Glomerular visceral epithelial cell (primary cell): ENCODE results near the gene DNAJC13.

ENCODE experiments used
- DNase-seq: peaks from one replicate; pipeline ENCODE4 v3.0.0-alpha.2; 2016; ENCODE audit errors: extremely low spot score

DNAJC13 gene

DNA sequence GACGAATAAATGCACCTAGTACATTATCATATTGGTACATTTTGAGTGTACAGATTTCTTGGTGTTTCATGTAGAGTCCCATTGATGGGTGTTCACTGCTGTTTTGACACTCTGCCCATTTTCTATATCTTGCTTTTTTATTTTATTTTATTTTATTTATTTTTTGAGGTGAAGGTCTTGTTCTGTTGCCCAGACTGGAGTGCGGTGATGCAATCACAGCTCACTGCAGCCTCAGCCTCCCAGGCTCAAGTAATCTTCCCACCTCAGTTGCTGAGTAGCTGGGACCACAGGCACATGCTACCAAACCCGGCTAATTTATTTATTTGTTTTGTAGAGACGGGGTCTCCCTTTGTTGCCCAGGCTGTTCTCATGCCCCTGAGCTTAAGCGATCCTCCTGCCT is 44.2 kb downstream of the DNAJC13 start:
- no peak for DNase-seq

DNA sequence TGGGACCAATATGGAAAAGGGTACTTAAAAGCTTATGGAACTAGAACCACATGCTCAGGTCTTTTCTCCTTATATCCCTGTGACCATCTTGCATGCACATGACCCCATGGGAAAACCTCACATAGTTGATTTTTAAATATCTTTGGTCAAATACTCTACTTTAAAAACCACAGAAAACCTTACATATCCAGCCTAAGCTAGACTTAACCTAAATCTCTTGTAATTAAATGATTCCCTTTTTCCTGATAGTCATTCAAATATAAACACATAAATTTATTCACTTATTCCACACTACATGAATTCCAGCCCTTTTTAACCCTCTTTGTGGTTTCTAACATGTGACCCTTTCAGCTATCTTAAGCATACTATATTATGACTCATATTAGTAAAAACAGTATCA is 46.8 kb downstream of the DNAJC13 start:
- DNase-seq, result no peak

DNA sequence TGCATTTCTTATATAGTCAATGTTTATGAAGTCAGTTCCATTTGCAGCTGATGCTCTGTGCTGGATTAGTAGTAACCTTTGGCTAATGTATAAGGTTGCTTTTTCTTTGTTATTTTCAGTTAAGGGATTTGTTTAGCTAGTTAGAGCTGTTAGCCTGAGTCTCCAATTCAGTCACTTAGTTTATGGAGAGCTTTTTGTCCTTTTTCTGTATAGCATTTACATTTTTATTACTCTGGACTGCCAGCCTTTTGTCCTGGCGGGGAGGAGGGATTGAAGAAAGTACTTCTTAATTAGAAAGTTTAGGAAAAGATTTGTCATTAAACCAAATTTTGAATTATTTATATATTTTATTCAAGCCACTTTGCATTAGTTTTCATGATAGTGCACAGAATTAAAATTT is 52.0 kb downstream of the DNAJC13 start:
- DNase-seq, result no peak

DNA sequence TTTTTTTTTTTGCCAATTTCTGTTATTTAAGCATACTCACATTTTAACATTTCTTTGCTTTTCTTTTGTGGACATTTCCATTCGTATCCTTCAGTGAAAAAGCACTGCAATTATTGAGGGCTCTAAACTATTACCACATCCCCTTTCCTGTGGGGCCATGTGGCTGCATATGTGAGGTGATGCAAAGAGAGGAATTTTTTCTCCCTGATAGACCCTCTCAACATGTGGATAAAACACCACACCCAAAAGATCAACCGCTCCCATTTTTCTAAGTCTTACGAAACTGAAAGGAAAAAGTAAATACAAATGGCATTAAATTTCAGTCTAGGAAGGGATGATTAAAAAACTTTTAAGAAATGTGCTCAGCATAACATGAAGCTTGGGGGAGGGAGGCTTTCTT is 68.8 kb downstream of the DNAJC13 start:
- DNase-seq, result no peak

DNA sequence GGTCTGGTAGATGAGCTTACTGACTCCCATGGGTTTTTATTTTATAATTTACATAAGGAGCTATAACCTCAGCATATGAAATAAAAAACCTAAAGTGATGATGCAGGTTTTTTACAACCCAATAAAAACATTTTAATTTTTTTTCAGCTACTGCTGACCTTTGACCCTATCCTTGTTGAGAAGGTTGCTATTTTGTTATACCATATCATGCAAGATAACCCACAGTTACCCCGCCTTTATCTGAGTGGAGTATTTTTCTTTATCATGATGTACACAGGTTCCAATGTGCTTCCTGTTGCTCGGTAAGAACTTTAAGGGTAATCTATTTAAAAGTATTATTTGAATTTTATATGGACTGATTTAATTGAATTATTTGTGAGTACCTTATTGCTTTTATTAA is 70.8 kb downstream of the DNAJC13 start:
- no peak for DNase-seq

DNA sequence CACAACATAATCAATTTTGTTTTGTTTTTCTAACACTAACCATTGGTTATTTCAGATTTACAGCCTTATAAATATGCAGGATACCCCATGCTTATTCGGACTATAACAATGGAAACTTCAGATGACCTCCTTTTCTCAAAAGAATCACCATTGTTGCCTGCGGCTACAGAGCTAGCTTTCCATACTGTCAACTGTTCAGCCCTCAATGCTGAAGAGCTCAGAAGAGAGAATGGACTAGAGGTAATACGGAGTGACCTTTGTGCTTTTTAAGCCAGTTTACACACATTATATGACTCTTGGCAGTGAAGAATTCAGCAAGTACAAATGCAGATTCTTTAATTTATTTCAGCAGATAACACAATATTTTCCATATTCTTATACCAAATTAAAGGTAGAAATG is 81.8 kb downstream of the DNAJC13 start:
- DNase-seq, result no peak

DNA sequence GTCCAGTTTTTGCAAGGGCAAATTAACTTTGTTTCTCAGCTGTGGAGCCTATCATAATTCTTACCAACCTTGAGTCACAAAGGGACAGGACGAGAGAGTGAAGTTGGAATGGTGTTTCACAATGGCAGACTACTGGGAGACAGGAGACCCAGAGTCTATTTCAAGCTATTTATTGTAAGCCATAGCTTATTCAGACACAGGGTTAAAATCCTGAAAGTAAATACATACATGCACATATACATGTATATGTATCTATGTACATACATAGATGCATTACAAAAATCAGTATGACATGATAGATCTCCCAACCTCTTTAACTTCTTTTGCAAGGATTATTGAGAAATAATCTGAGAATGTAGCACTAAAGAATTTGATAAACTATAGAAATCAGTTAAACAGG is 86.3 kb downstream of the DNAJC13 start:
- DNase-seq, result no peak

DNA sequence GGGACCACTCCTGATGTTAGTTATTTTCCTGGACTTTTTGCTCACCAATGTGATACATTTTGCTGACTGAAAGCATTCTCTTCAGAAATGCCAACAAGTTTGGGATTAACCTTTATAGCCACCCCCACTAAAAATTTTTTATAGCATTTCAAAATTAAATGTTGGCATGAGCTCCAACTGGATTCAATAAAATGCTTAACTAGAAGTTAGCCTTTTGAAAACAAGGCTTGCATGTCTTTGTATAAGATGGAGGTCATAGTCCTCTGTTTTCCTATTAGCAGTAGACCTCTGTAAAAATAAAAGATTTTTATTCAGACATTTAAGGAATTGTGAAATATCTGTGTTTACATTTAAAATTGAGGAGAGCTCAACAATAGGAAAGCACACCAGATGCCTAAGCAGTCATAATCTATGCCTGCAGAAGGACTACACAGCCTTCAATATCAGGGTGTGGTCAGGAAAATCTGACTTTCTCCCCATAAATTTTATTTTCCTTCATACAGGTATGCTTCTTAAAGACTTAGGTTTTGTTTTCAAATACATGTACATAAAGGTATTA is 87.2 kb downstream of the DNAJC13 start:
- DNase-seq, result no peak

DNA sequence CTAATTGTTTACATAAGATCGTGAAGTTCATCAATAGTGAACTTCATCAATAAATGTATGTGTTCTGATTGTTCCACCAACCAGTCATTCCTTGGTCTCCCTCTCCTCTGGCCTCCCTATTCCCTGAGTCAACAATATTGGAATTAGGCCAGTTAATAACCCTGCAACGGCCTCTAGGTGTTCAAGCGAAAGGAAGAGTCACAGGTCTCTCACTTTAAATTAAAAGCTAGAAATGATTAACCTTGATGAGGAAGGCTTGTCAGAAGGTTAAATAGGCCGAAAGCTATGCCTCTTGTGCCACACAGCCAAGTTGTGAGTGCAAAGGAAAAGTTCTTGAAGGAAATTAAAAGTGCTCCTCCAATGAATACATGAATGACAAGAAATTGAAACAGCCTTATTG is 90.4 kb downstream of the DNAJC13 start:
- DNase-seq, result no peak

DNA sequence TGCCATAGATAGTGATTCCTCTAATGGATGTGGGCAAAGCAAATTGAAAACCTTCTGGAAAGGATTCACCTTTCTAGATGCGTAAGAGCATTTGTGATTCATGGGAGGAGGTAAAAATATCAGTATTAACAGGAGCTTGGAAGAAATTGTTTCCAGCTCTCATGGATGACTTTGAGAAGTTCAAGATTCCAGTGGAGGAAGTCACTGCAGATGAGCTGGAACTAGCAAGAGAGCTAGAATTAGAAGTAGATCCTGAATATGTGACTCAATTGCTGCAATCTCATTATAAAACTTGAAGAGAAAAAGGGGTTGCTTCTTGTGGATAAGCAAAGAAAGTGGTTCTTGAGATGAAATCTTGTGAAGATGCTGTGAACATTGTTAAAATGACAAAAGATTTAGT is 91.8 kb downstream of the DNAJC13 start:
- DNase-seq, result no peak

DNA sequence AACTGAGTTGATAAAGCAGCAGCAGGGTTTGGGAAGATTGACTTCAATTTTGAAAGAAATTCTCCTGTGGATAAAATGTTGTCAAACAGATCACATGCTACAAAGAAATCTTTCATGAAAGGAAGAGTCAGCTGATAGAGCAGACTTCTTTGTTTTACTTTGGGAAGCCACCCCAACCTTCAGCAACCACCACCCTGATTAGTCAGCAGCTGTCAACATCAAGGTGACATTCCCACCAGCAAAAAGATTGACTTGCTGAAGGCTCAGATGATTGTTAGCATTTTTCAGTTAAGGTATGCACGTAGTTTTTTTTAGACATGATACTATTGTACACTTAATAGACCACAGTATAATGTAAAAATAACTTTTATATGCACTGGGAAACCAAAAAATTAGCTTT is 92.2 kb downstream of the DNAJC13 start:
- no peak for DNase-seq

DNA sequence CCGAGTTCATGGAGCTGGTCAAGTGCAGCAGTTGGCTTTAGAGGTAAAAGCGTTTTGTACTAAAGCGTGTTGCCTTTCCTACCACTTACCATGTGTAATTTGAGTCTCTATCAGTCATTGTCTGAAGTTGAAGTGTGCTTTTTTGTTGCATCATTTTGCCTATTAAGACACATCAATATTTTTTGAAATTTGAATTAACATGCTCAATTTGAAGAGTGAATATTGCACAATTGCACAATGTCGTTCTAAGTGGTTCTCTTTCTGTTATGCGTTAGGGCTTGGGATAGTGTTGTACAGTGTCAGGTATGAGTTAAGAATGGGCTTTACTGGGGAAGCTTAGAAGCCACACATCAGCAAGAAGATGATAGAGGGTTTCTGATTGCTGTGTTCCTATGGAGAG is 95.8 kb downstream of the DNAJC13 start:
- DNase-seq, result no peak

DNA sequence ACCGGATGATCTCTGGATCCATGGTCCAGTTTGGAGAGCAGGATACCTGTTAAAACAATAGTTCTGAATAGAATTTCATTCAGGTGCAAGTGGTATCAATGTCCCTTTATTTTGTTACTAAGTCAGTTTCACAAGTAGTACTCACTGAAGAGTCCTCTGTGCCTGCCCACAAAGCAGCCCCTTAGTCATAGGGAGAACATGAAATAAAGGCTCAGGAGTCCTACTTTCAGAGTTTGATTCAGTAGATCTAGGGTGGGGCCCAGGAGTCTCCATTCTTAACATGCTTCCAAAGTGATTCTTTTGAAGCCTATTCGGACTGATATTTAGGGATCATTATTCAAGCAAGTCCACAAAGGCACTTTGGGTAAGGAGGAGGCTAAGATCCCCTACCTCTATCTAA is 100.0 kb downstream of the DNAJC13 start:
- DNase-seq, result no peak

DNA sequence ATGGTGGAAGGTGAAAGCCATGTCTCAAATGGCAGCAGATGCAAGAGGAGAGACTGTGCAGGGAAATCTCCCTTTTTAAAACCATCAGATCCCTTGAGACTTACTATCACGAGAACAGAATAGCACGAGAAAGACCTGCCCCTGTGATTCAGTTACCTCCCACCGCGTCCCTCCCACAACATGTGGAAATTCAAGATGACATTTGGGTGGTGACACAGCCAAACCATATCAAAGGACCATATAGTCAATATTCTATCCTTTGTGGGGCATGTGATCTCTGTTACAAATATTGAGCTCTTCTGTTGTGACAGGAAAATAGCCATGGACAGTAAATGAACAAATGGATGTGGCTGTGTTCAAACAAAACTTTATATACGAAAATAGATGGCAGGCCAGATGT is 102.6 kb downstream of the DNAJC13 start:
- DNase-seq, result no peak

DNA sequence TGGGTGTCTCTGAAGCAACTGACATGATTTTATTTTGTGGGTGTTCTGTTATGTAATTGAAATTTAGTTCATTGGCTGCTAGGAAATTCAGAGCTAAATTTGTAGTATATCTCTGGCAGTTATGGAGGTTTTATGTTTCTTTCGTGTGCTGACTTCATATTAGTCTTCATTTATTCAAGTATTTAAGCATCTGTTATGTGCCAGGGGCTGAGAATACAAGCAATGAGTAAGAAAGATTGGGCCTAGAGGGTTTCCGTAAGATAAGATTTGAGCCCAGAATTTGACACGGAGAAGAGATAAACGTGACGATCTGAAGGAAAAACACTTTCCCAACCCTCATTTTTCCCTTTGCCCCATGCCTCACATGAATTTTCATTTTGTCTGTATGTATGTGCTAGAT is 104.6 kb downstream of the DNAJC13 start:
- DNase-seq, result no peak

DNA sequence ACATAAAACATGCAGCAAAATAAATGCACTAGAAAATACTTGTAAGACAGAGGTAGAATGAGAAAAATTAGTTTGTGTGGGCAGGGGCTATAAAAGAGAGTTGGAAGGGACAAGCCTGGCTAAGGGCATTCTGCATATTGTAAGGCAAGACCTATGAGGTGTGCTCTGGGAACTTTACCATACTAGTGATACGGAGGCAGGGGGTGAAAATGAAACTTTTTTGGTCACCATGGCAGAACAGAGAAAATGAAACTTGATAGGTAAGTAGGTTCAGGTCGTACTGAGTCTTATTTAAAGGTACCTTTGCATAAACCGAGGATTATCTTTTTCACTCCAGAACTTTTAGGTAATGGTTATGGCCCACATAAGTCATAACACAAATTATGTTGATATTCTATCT is 105.1 kb downstream of the DNAJC13 start:
- DNase-seq, result no peak

DNA sequence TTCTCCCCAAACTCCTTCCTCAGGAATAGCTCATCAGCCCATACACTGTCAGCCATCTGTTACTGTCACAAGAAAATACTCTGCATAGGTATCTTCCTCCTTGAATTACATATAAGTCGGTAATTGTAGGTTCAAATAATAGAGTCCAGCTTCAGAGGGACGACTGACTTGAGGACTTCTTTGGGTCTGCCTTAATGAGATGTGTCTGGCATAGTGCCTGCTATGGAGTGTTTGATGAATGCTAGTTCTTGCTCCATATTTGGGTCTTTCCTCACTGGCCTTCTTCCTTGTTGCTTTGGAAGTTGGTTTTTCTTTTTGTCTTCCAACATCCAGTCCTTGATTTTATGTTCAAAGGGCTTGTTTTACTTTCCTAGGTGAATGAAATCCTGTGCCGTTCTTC is 113.3 kb downstream of the DNAJC13 start:
- DNase-seq, result no peak

DNA sequence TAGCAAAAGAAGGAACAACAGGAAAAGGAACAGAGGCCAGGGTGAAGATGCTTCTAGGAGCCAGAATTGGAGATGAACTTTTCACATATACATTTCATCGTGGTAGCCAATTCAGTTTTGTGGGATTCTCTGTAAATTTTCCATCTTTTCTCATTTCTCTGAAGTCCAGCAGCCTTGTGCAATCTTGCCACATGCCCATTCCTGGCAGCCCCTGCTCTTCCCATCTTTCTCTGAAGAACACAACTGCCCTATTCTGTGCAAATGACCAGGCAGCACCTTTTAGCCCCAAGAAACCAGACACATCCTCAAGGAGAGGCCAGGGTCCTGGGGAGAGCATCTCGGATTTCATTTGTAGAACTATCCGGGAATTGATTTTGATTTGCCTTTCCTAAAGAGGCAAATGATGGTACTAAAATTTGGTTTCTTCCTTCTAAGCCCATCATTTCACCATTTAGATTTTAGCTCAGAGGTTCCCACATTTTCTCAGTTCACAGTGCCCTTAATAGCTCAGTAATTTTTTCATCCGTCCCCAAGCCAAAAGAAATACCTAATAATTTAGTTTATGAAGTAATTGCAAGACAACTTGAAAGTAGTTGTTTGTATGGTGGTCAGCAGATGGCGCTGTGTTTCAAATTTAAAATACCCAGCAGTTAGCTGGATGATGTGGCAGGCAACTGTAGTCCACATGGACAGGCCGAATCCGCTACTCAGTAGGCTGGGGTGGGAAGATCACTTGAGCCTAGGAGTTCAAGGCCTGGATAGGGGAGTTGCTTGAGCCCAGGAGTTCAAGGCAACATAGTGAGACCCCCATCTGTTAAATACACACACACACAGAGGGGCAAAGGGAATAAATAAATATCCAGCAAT is 118.5 kb downstream of the DNAJC13 start:
- peak; percentile 71 for DNase-seq

DNA sequence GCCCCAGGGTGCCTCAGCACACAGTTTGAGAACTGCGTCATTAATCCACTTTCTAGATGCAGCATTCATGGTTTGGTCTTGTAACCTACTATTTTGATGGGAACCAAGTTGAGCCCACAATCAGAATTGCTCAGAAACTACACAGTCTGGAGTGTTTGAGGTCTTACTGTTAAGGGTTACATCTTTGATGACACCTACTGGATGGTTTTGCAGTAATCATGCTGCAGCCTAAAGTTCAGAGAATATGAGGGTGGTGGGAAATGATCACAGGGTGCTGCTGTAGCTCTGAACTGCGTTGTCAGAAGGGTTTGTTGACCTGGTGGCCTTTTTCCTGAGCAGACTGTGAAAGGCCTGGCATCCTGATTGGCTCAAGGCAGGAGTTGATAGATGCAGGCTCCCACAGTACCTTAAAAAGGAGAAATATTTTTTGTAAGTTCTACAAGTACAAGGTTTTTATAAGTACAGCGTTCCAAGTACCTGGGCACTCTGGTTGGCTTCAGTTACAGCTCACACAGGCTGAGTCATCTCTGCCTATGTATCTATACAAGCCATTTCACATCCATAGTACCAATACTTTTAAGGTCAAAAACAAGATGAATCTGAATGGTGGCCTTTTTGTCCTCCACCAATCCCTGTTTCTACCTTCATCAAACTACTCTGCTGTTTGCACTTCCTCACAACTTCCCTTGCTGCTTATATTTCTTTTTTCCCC is 119.3 kb downstream of the DNAJC13 start:
- DNase-seq, result no peak

DNA sequence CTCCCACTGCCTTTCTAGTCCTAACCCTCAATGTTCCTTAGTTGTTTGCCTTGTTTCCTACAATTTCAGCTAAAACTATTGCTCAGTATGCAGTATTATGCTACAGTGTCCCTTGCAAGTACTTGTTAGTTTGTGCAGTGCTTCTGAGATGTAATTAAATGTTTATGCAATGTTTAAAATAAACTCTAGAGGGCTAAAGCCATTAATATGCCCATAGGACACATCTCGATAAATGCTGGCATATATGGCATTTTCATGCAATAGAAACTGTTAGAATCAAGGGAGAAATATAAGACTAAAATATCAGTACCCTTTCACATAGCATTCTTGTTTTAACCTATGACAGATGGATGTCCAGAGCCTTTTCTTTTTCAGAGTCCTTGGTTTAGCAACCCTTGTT is 120.0 kb downstream of the DNAJC13 start:
- DNase-seq, result no peak

DNA sequence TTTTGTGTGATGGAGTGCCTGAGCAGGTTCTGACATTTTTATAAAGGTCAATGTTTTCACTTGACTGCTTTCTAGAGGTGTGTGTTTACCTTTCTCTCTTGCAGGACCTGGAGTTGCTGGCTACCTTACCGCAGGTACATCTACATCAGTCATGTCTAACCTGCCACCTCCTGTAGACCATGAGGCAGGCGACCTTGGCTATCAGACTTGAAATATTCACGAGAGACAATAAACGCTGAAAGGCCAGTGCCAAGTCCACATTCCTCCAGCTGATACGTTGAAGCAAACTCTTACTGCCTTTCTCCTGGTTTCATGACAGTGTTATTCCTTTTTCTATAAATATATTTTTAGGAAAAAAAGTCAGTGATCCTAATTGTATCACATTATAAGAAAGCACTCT is 120.8 kb downstream of the DNAJC13 start:
- DNase-seq, result no peak

DNA sequence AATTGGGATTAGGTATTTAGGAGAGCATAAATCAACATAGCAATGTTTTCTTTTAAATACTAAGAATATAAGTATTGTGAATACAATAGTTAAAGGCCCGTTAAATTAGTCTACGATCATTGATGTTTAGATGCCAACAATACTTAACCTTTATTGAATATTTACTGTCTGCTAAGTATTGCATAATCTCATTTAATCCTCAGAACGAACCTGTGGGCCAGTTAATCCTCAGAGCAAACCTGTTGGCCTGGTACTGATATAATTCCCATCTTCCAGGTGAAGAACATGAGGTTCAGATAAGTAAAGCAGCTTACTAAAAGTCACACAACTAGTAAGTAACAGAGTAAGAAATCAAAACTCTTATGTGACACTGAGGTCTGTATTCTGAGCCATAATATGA is 122.4 kb downstream of the DNAJC13 start:
- DNase-seq, result no peak

DNA sequence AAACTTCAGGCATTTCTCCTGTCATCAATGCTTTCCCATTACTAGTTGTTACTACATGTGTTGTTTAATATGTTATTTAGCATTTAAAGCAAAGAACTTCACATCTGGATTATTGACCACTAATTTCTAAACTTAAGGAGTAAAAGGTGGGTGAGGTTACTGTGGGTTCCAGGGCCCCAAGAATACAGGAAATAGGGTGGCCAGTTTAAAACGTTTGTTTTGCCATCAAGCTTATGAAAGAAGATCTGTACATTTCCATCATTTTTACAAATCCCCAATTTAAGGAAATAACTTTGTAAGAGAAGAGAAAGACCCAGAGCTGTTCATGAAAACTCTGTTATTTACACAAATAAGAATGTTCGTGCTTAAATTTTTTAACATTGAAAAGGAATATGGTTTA is 125.3 kb downstream of the DNAJC13 start:
- DNase-seq, result no peak
